Upper lobe of right lung (tissue), 1 donor: ENCODE data around the gene ALDH3A1. TPM values are rescaled to one million over a fixed set of nuclear protein-coding genes. Genes with fewer than 3 reads are reported as not detected.

ENCODE experiments used
- ATAC-seq: fragments of 200-7000 bp; cut with Tn5 transposase; one replicate; pipeline ENCODE4 v1.9.1; 2020; ENCODE audit warnings: mild to moderate bottlenecking, moderate library complexity
- DNase-seq: peaks from one replicate; pipeline ENCODE4 v3.0.0-alpha.2; 2020
- H3K27ac ChIP-seq: fragments of 200-600 bp; one replicate; pipeline ENCODE4 v1.8.0; 2022
- H3K27me3 ChIP-seq: fragments of 200-600 bp; one replicate; pipeline ENCODE4 v1.8.0; 2022; ENCODE audit warnings: mild to moderate bottlenecking
- H3K36me3 ChIP-seq: fragments of 200-600 bp; one replicate; pipeline ENCODE4 v1.8.0; 2022
- H3K4me1 ChIP-seq: fragments of 200-600 bp; one replicate; pipeline ENCODE4 v1.8.0; 2022
- H3K4me3 ChIP-seq: fragments of 200-600 bp; one replicate; pipeline ENCODE4 v1.8.0; 2022; ENCODE audit warnings: mild to moderate bottlenecking
- H3K9me3 ChIP-seq: fragments of 200-600 bp; one replicate; pipeline ENCODE4 v1.8.0; 2022
- CTCF ChIP-seq: fragments of 200-600 bp; IDR thresholded peaks from one replicate; pipeline ENCODE4 v1.8.0; 2022; ENCODE audit warnings: antibody characterized with exemption
- intact Hi-C: fragments of 100-400 bp; cut with DNase I; formaldehyde crosslinking; loops from one replicate; pipeline ENCODE4 v1.11.0; 2022
- total RNA-seq: library from RNA; stranded (reverse); fragmentation: NEBNext Ultra II Directional; extraction: Animal tissue kit (Norgen Biotek cat#: 25700); gene quantifications from one replicate; pipeline ENCODE4 v1.2.1, GENCODE V29; 2021
- donor health status: DM: no; HTN: yes; CAD: no; lungs with severe emphysema.

The ALDH3A1 gene
- total RNA-seq, 1 donor from 2014 or later = 10.5 TPM

- DNase-seq (peak; percentile 52), ATAC-seq (peak; percentile 16)
- Histone ChIP-seq H3K36me3 (no peaks in the 10 kb centered on the region), H3K27ac (no peak overlapping the region), H3K4me3 (no peak overlapping the region), H3K27me3 (no peaks in the 10 kb centered on the region), H3K9me3 (no peaks in the 10 kb centered on the region), H3K4me1 (peaks cover 6% of the 10 kb centered on the region)
- TF ChIP-seq CTCF = peak; percentile 14
- intact Hi-C loops = no loop called here
Measured at GRCh38 chr17:19718613-19719354, 29.3 kb downstream of the ALDH3A1 start.

DNA sequence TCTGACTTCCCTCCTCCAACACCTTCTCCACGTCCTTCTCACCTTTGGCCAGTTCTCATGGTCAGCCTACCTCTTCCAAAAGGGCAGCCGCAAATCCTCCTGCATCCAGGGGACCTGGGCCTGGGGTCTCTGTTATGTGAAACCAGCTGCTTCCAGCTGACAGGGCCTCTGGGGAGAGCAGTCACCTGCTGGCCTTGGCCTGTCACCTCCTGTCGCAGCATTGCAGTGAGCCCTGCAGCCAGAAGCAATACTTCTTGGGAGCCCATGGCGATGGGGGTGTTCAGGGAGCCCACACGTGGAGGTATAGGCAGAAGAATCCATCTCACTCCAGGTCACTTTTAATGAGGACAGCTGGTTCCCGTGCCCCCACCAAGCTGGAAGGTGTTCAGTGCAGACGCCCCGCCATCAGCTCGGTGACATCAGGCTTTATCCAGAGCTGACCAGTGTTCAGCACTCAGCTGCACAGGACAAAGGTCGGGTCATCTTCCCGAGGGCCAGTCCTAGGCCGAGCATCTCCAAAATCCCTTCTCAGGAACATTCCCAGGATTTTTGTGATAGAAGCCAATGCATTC, 30.0 kb downstream of the ALDH3A1 start:
- H3K4me1 ChIP-seq = peaks cover 6% of the 10 kb centered on the region
- H3K27me3 ChIP-seq = no peaks in the 10 kb centered on the region
- intact Hi-C loops = no loop called here
- no peaks in the 10 kb centered on the region for H3K36me3 ChIP-seq
- no peak overlapping the region for H3K4me3 ChIP-seq
- H3K27ac ChIP-seq = no peak overlapping the region
- ATAC-seq (no peak), DNase-seq (peak; percentile 54)
- no peaks in the 10 kb centered on the region for H3K9me3 ChIP-seq
- TF ChIP-seq CTCF = no peak

- Histone ChIP-seq H3K9me3 (no peaks in the 10 kb centered on the region), H3K27ac (no peak overlapping the region), H3K4me3 (no peak overlapping the region), H3K4me1 (peaks cover 6% of the 10 kb centered on the region), H3K36me3 (no peaks in the 10 kb centered on the region), H3K27me3 (no peaks in the 10 kb centered on the region)
- intact Hi-C loops = no loop called here
- TF ChIP-seq CTCF = no peak
- DNase-seq (peak; percentile 57), ATAC-seq (no peak)
Measured at GRCh38 chr17:19717411-19717908, 30.6 kb downstream of the ALDH3A1 start.

GRCh38 chr17:19717031-19717360, 31.1 kb downstream of the ALDH3A1 start:
- Histone ChIP-seq H3K9me3 (no peaks in the 10 kb centered on the region), H3K4me3 (no peak overlapping the region), H3K27ac (no peak overlapping the region), H3K36me3 (no peaks in the 10 kb centered on the region), H3K27me3 (no peaks in the 10 kb centered on the region), H3K4me1 (peaks cover 6% of the 10 kb centered on the region)
- intact Hi-C loops = no loop called here
- no peak for TF ChIP-seq CTCF
- DNase-seq (no peak), ATAC-seq (no peak)

GRCh38 chr17:19716108-19717030, 31.7 kb downstream of the ALDH3A1 start, which contains the start of gene SLC47A2:
SLC47A2 (minus strand) TSS chr17:19716584; CDS start chr17:19716555, 29 bp downstream.
- Histone ChIP-seq H3K4me1 (peaks cover 6% of the 10 kb centered on the region), H3K9me3 (no peaks in the 10 kb centered on the region), H3K27ac (no peak within 1 kb of the TSS), H3K4me3 (no peak within 1 kb of the TSS), H3K36me3 (no peaks in the 10 kb centered on the region), H3K27me3 (no peaks in the 10 kb centered on the region)
- no peak for TF ChIP-seq CTCF
- ATAC-seq (no peak), DNase-seq (peak; percentile 50)
- intact Hi-C loops = no loop called here
